Uterus (tissue), 4 donors: ENCODE results near the gene IGFBP3. TPM values are rescaled to one million over a fixed set of nuclear protein-coding genes. Genes with fewer than 3 reads are reported as not detected.

ENCODE experiments used
- DNase-seq, 2 donors: peaks; one replicate each; pipeline ENCODE4 v3.0.0-alpha.2; 2019 to 2020
- H3K27ac ChIP-seq, 2 donors: fragments of 200-600 bp; sonication (generic); 1 replicate in 1 of 2; 2 replicates in 1 of 2; pipeline ENCODE4 v1.5.1; 2016 to 2018
- H3K27me3 ChIP-seq, 2 donors: fragments of 200-600 bp; sonication (generic); one replicate each; pipeline ENCODE4 v1.5.1; 2018 to 2019; ENCODE audit warnings: control low read depth in 1 of 2
- H3K36me3 ChIP-seq, 2 donors: fragments of 200-600 bp; sonication (generic); one replicate each; pipeline ENCODE4 v1.5.1; 2019; ENCODE audit warnings: control low read depth in 1 of 2
- H3K4me1 ChIP-seq, 2 donors: fragments of 200-600 bp; sonication (generic); one replicate each; pipeline ENCODE4 v1.5.1; 2018 to 2019; ENCODE audit warnings: control low read depth in 1 of 2
- H3K4me3 ChIP-seq, 2 donors: fragments of 200-600 bp; sonication (generic); 1 replicate in 1 of 2; 2 replicates in 1 of 2; pipeline ENCODE4 v1.5.1; 2018 to 2019; ENCODE audit warnings: mild to moderate bottlenecking in 1 of 2
- H3K9me3 ChIP-seq, 2 donors: fragments of 200-600 bp; sonication (generic); one replicate each; pipeline ENCODE4 v1.5.1; 2019; ENCODE audit warnings: control low read depth in 1 of 2
- CTCF ChIP-seq, 4 experiments: fragments of 200-600 bp in 2 of 4; fragments of 450-650 bp in 2 of 4; sonication (generic) in 2 of 4; IDR thresholded peaks; one replicate each; pipeline ENCODE4 v1.5.1; 2016 to 2019; ENCODE audit warnings: antibody characterized with exemption in 4 of 4, mild to moderate bottlenecking in 2 of 4, moderate library complexity in 1 of 4
- POLR2A ChIP-seq, 2 donors: fragments of 450-650 bp; IDR thresholded peaks; one replicate each; pipeline ENCODE4 v1.6.1; 2016; ENCODE audit warnings: antibody characterized with exemption in 2 of 2, mild to moderate bottlenecking in 1 of 2, moderate library complexity in 1 of 2
- intact Hi-C: fragments of 100-400 bp; cut with DNase I; formaldehyde crosslinking; loops from one replicate; pipeline ENCODE4 v1.15.1; 2023; ENCODE audit warnings: low total_unique reads
- total RNA-seq, 4 donors: library from RNA; depleted of rRNA in 3 of 4; stranded (reverse); fragments of >200 nt in 3 of 4; gene quantifications; one replicate each; pipeline versions ENCODE4 v1.1.0 to v1.2.4, GENCODE V29; 2014 to 2023
- donor health status: DM: yes; HTN: yes; CAD: no.

IGFBP3 gene
- total RNA-seq, 4 donors from 2014 or later = 202 to 345 (median 319) TPM

GRCh38 chr7:45884136-45884535 is 36.9 kb downstream of the IGFBP3 start:
- Histone ChIP-seq H3K4me1 (peaks cover 0 to 12% of the 10 kb centered on the region in 2 donors), H3K27ac (no peak overlapping the region), H3K36me3 (no peaks in the 10 kb centered on the region), H3K27me3 (no peaks in the 10 kb centered on the region), H3K9me3 (no peaks in the 10 kb centered on the region), H3K4me3 (no peak overlapping the region)
- no peak for TF ChIP-seq CTCF (IDR thresholded peaks at IDR 0.05)
- TF ChIP-seq POLR2A (IDR thresholded peaks at IDR 0.05) = no peak
- intact Hi-C loops = no loop called here
- no peak for DNase-seq

DNA sequence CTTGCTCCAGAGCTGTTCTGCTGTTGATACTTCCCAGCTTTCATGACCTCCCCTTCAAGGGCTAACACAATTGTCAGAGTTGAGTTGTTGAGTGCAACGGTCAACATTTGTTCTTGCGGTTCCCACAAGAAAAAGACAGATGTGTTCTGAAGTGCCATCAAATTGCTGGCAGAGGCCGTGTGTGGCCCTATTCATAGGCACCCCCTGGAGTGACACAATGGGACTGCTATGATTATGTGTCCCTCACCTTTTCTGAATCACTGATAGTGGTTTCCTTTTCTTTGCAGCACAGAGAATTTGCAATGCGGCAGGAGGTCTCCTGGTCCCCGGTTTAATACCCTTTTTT is 38.6 kb downstream of the IGFBP3 start:
- no peak for DNase-seq

DNA sequence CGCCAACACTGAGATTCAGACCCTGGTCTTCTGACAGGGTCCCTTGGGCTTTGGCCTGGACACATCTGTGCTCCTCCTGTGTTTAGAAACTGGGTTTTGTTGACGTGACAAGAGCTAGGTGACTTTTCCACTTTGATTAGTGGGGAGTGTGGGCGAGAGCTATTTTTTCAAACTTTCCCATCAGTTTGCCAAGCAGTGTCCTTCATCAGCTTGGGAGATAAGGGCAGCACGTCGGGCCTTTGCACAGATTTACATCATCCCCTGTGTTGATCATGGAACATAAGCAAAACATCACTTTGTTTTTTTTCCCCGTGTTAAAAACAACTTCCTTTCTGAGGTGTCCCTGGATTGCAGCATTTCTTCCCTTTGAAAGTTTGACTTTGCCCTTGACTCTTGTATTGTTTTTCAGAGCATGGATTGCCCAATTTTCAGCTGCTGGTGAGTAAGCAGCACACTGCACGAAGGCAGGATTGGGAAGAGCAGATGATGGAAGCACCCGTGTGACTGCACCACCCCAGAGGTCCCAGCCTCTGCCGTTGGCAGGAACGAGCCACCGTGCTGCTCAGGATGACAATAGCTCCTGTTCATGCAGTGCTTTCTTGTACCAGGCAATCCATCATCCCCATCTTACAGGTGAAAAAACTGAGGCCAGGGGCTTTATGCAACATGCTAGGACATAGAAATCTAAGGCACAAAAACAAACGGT is 39.2 kb downstream of the IGFBP3 start:
- TF ChIP-seq POLR2A (IDR thresholded peaks at IDR 0.05) = no peak
- TF ChIP-seq CTCF (IDR thresholded peaks at IDR 0.05) = no peak
- no peak for DNase-seq
- intact Hi-C loops = no loop called here
- Histone ChIP-seq H3K36me3 (no peaks in the 10 kb centered on the region), H3K9me3 (peaks cover 0 to 6% of the 10 kb centered on the region in 2 donors), H3K4me1 (no peaks in the 10 kb centered on the region), H3K27ac (no peak overlapping the region), H3K27me3 (no peaks in the 10 kb centered on the region), H3K4me3 (no peak overlapping the region)

More for the DNA sequence above, 38.6 kb downstream of the IGFBP3 start:
- Histone ChIP-seq H3K27me3 (no peaks in the 10 kb centered on the region), H3K4me3 (no peak overlapping the region), H3K9me3 (peaks cover 0 to 6% of the 10 kb centered on the region in 2 donors), H3K27ac (no peak overlapping the region), H3K36me3 (no peaks in the 10 kb centered on the region), H3K4me1 (no peaks in the 10 kb centered on the region)
- no peak for TF ChIP-seq POLR2A (IDR thresholded peaks at IDR 0.05)
- no peak for TF ChIP-seq CTCF (IDR thresholded peaks at IDR 0.05)
- intact Hi-C loops = no loop called here

DNA sequence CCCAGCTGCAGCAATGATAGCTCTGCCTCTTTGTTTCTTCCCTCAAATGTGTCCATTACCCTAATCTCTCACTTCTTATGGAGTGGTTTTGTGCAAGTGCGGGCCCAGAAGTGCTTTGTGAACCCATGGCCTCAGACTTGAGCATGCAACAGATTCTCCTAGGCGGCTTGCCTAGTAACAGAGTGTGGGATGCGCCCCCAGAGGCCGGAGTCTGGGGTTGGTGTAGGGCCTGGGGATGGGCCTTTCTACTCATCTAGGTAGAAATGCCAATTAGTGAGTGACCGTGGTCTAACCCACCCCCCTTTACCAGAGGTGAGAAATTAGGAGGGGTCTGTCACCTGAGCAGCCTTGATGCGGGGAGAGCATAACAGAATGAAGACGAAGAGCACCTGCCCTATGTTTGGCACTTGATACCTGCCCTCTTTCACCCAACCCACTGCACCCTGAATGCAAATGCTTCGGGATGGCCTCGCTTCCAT is 39.8 kb downstream of the IGFBP3 start:
- Histone ChIP-seq H3K4me1 (no peaks in the 10 kb centered on the region), H3K9me3 (peaks cover 0 to 6% of the 10 kb centered on the region in 2 donors), H3K4me3 (no peak overlapping the region), H3K27me3 (no peaks in the 10 kb centered on the region), H3K27ac (no peak overlapping the region), H3K36me3 (no peaks in the 10 kb centered on the region)
- no peak for DNase-seq
- no peak for TF ChIP-seq POLR2A (IDR thresholded peaks at IDR 0.05)
- no peak for TF ChIP-seq CTCF (IDR thresholded peaks at IDR 0.05)
- intact Hi-C loops = no loop called here

GRCh38 chr7:45880433-45880860 is 40.6 kb downstream of the IGFBP3 start:
- intact Hi-C loops = no loop called here
- DNase-seq = no peak
- no peak for TF ChIP-seq POLR2A (IDR thresholded peaks at IDR 0.05)
- TF ChIP-seq CTCF (IDR thresholded peaks at IDR 0.05) = no peak

More at GRCh38 chr7:45880433-45880860, 40.6 kb downstream of the IGFBP3 start:
- Histone ChIP-seq H3K27me3 (no peaks in the 10 kb centered on the region), H3K27ac (no peak overlapping the region), H3K9me3 (peaks cover 0 to 6% of the 10 kb centered on the region in 2 donors), H3K4me1 (no peaks in the 10 kb centered on the region), H3K4me3 (no peak overlapping the region), H3K36me3 (no peaks in the 10 kb centered on the region)
